ENCODE data around the gene TMEM132A. TPM values are rescaled to one million over a fixed set of nuclear protein-coding genes. Genes with fewer than 3 reads are reported as not detected.

The TMEM132A gene
- polyA plus RNA-seq, 2 of the 4 experiments (the other 2 are of a cell fraction) = 18.1 to 88.0 TPM

GRCh38 chr11:60913793-60914632, 10.2 kb upstream of the TMEM132A start, which contains the start of gene TMEM109 (continued):
- TF ChIP-seq HOXB5 (CRISPR knock-in tag; IDR thresholded peaks at IDR 0.05) (peak; percentile 47; the same call in 1 of the 2 replicates), HES2 (IDR thresholded peaks at IDR 0.05) (no peak), NFE2L2 (conservative IDR thresholded peaks at IDR 0.05; ENCODE audit: low read length) (no peak), CHD2 (IDR thresholded peaks at IDR 0.05; ENCODE audit: low read length, partially characterized antibody) (no peak), CTCF (IDR thresholded peaks at IDR 0.05) (no peak), TFCP2L1 (CRISPR knock-in tag; IDR thresholded peaks at IDR 0.05) (0 out of 2 replicates have a peak, but pooled peaks have one; percentile 36), POLR2AphosphoS2 (conservative IDR thresholded peaks at IDR 0.05; ENCODE audit: low read length) (no peak), ZC3H11A (IDR thresholded peaks at IDR 0.05) (no peak), FOSB (CRISPR knock-in tag; IDR thresholded peaks at IDR 0.05) (no peak), FOSL2 (IDR thresholded peaks at IDR 0.05) (no peak), FOSL2 (CRISPR knock-in tag; IDR thresholded peaks at IDR 0.05) (no peak), HEYL (CRISPR knock-in tag; IDR thresholded peaks at IDR 0.05) (no peak), ATOH8 (CRISPR knock-in tag; IDR thresholded peaks at IDR 0.05; ENCODE audit: low read depth) (peak; percentile 74; the same call in 1 of the 2 replicates), RARB (CRISPR knock-in tag; IDR thresholded peaks at IDR 0.05) (no peak), HOXB13 (CRISPR knock-in tag; IDR thresholded peaks at IDR 0.05; ENCODE audit: low read depth) (peak; percentile 59; the same call in 1 of the 2 replicates), EHF (CRISPR knock-in tag; IDR thresholded peaks at IDR 0.05) (no peak), BHLHE40 (IDR thresholded peaks at IDR 0.05; ENCODE audit: low read depth, low read length) (peak; percentile 39; the same call in 1 of the 2 replicates), CBX2 (IDR thresholded peaks at IDR 0.05; ENCODE audit: borderline replicate concordance, low read depth) (no peak), SREBF2 (IDR thresholded peaks at IDR 0.05) (no peak), JUNB (IDR thresholded peaks at IDR 0.05) (no peak), JUN (IDR thresholded peaks at IDR 0.05) (peak in 1 of 2 experiments; percentile 28; a peak in 2 of 5 replicates), KDM5A (IDR thresholded peaks at IDR 0.05) (no peak), ZSCAN20 (CRISPR knock-in tag; IDR thresholded peaks at IDR 0.05) (no peak), RAD21 (conservative IDR thresholded peaks at IDR 0.05 in 1 of 2, IDR thresholded peaks at IDR 0.05 in 1 of 2) (no peak), RCOR1 (IDR thresholded peaks at IDR 0.05; ENCODE audit: low read depth, low read length) (no peak), MAFK (IDR thresholded peaks at IDR 0.05; ENCODE audit: partially characterized antibody) (no peak), ZFP36 (IDR thresholded peaks at IDR 0.05; ENCODE audit: borderline replicate concordance, partially characterized antibody) (no peak), PBX3 (IDR thresholded peaks at IDR 0.05) (no peak)
- TF ChIP-seq, protein P1, sequence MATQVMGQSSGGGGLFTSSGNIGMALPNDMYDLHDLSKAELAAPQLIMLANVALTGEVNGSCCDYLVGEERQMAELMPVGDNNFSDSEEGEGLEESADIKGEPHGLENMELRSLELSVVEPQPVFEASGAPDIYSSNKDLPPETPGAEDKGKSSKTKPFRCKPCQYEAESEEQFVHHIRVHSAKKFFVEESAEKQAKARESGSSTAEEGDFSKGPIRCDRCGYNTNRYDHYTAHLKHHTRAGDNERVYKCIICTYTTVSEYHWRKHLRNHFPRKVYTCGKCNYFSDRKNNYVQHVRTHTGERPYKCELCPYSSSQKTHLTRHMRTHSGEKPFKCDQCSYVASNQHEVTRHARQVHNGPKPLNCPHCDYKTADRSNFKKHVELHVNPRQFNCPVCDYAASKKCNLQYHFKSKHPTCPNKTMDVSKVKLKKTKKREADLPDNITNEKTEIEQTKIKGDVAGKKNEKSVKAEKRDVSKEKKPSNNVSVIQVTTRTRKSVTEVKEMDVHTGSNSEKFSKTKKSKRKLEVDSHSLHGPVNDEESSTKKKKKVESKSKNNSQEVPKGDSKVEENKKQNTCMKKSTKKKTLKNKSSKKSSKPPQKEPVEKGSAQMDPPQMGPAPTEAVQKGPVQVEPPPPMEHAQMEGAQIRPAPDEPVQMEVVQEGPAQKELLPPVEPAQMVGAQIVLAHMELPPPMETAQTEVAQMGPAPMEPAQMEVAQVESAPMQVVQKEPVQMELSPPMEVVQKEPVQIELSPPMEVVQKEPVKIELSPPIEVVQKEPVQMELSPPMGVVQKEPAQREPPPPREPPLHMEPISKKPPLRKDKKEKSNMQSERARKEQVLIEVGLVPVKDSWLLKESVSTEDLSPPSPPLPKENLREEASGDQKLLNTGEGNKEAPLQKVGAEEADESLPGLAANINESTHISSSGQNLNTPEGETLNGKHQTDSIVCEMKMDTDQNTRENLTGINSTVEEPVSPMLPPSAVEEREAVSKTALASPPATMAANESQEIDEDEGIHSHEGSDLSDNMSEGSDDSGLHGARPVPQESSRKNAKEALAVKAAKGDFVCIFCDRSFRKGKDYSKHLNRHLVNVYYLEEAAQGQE (IDR thresholded peaks at IDR 0.05) = no peak
- TF ChIP-seq, protein P2, sequence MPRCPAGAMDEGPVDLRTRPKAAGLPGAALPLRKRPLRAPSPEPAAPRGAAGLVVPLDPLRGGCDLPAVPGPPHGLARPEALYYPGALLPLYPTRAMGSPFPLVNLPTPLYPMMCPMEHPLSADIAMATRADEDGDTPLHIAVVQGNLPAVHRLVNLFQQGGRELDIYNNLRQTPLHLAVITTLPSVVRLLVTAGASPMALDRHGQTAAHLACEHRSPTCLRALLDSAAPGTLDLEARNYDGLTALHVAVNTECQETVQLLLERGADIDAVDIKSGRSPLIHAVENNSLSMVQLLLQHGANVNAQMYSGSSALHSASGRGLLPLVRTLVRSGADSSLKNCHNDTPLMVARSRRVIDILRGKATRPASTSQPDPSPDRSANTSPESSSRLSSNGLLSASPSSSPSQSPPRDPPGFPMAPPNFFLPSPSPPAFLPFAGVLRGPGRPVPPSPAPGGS (IDR thresholded peaks at IDR 0.05) = no peak
- TF ChIP-seq, protein P3, sequence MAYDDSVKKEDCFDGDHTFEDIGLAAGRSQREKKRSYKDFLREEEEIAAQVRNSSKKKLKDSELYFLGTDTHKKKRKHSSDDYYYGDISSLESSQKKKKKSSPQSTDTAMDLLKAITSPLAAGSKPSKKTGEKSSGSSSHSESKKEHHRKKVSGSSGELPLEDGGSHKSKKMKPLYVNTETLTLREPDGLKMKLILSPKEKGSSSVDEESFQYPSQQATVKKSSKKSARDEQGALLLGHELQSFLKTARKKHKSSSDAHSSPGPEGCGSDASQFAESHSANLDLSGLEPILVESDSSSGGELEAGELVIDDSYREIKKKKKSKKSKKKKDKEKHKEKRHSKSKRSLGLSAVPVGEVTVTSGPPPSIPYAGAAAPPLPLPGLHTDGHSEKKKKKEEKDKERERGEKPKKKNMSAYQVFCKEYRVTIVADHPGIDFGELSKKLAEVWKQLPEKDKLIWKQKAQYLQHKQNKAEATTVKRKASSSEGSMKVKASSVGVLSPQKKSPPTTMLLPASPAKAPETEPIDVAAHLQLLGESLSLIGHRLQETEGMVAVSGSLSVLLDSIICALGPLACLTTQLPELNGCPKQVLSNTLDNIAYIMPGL (CRISPR knock-in tag; IDR thresholded peaks at IDR 0.05; ENCODE audit: borderline replicate concordance) = no peak

All from A549 (cell line).